HG03521 (cell line): Measurements from ENCODE around the gene EFNB2.

Source experiments
- ATAC-seq: cut with Tn5 transposase; IDR thresholded peaks from one replicate; pipeline ENCODE4 v1.9.1; 2021; ENCODE audit warnings: mild to moderate bottlenecking, moderate library complexity; ENCODE audit not compliant: unreplicated experiment

EFNB2 gene

GRCh38 chr13:106487129-106487528 is 48.3 kb downstream of the EFNB2 start:
- ATAC-seq: no peak

GRCh38 chr13:106486287-106486686 is 49.2 kb downstream of the EFNB2 start:
- no peak for ATAC-seq

DNA sequence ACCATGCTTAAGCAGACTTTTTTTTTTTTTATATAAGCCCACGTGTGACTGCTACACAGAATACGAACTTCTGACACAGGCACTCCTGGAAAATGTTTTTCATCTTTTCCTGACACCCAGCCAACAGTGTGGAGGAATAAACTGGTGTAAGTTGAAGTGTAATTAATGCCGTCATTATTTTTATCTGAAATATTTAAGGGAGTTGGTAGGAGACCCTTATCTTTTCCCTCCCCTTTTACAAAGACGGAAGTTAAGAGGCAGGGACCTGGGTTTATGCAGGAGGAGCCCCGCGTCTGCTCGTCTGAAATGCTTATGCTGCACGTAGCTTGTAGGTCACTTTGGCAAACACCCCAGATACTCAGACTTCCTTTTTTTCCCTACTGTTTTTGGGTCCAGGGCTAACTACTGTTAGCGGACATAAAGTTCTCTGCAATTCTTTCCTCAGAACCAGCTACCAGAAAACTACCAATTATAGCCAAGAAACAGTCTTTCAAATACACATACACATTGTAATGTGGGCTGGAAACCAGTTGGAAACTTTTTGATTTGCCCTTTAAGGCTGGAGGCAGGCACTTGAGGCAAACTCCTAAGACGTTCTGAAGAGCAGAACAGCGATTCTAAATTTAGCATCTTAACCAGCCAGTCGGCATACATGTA is 50.8 kb downstream of the EFNB2 start:
- no peak for ATAC-seq

- ATAC-seq: no peak
Observed at GRCh38 chr13:106484084-106484483, 51.4 kb downstream of the EFNB2 start.

- ATAC-seq: no peak
Observed at GRCh38 chr13:106481919-106482318, 53.5 kb downstream of the EFNB2 start.

GRCh38 chr13:106480351-106480910 is 55.0 kb downstream of the EFNB2 start:
- no peak for ATAC-seq

GRCh38 chr13:106479929-106480328 is 55.5 kb downstream of the EFNB2 start:
- ATAC-seq: no peak

- no peak for ATAC-seq
Observed at GRCh38 chr13:106478116-106478515, 57.3 kb downstream of the EFNB2 start.

- no peak for ATAC-seq
Observed at GRCh38 chr13:106477303-106477702, 58.2 kb downstream of the EFNB2 start.

- ATAC-seq: no peak
Observed at GRCh38 chr13:106475852-106476251, 59.6 kb downstream of the EFNB2 start.

DNA sequence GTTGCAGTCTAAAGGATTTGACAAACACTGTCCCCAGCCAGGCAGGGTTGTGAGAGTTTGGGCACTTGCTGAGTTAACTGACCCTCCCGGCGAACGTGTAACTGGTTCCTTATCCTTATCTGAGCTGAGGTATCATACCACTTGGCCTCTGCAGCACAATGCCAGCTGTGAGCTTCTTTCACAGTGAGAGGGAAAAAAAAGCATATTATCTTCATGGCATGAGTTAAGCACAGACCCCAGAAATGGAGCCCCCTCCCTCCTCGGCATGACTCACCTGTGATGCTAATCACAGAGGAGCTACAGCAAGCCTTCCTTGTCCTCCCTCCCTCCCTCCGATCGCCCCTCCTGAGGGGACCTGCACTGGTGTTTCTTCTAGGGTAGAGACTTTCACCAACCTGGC is 60.5 kb downstream of the EFNB2 start:
- ATAC-seq: no peak

DNA sequence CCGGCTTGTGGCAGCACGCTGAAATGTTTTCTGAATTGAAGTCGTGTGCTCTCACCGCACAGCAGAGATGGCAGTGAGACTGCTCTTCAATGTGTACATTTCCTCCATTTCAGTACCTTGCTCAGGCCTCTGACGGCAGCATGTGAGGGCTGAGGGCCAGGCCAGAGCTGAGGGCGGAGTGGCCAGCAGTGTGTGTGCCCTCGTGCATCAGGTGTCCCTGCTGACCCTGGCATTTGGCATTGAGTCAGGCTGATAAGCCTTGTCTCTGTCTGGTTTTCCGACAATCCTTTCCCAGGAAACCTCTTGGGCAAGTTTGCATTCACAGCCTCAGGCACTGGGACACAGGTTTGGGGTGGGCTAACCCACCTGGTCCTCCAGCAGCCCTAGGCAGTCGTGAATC is 62.3 kb downstream of the EFNB2 start:
- ATAC-seq: no peak

- ATAC-seq: no peak
Observed at GRCh38 chr13:106472621-106473020, 62.8 kb downstream of the EFNB2 start.

DNA sequence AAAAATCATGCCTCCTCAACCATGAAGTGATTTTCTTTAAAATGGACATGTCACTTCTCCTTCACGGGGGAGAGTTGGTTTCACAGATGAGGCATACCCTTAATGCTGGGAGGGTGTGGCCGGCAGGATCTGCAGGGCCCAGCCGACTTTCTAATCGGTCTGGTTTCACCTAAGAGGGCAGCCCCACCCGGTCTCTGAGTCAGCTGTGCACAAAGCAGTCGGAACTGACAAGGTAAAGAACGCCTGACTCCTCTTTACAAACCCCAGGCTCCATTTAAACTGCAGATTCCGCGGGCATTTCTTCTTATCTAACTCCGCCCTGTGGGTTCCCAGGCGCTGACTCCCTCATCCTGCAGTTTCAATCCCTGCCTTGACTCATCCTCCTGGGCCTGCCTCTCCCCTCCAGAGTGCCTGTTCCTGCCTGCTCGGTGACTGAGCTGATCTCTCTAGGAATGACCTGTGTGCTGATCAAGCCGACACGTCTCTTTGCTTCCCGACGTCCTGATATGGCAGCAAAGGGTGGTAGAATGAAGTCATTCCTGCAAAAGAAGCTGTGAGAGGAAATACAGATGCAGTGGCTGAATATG is 63.4 kb downstream of the EFNB2 start:
- no peak for ATAC-seq

DNA sequence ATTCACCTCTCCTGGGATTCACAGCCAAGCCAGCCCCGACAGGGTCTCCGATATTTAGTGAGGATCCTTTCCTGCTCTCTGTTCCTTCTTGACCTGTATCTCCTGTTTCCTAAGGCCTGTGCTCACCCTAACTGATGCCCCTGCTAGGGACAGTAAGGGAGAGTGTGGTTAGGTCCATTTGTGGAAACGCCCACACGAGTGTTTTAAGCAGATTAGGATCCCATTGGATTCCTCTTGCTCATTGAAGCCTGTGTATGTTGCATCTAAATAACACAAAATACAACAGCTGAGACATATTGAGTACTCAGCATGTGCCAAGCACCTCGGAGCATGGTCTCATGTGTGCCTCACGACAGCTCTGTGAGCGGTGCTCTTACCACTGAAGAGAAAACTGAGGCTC is 64.9 kb downstream of the EFNB2 start:
- ATAC-seq: no peak

- ATAC-seq: no peak
Observed at GRCh38 chr13:106468744-106469590, 66.5 kb downstream of the EFNB2 start.

DNA sequence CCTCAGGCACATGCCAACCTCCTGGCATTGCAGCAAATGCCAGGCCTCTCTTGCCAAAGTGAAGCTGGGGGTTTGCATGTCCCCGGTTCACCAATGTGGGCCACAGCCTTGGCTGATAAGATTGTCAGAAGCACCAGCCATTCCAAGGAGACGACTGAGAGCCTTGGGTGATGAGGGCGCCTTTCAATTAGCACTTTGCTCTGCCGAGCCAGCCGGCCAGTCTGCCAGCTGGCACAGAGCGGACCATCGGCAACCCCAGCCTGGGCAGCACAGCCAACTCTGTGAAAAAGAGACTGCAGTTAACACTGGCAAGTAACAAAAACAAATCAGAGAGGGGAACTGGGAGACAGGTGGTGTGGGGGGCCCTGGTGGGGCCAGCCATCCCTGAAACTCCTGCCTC is 67.3 kb downstream of the EFNB2 start:
- no peak for ATAC-seq

DNA sequence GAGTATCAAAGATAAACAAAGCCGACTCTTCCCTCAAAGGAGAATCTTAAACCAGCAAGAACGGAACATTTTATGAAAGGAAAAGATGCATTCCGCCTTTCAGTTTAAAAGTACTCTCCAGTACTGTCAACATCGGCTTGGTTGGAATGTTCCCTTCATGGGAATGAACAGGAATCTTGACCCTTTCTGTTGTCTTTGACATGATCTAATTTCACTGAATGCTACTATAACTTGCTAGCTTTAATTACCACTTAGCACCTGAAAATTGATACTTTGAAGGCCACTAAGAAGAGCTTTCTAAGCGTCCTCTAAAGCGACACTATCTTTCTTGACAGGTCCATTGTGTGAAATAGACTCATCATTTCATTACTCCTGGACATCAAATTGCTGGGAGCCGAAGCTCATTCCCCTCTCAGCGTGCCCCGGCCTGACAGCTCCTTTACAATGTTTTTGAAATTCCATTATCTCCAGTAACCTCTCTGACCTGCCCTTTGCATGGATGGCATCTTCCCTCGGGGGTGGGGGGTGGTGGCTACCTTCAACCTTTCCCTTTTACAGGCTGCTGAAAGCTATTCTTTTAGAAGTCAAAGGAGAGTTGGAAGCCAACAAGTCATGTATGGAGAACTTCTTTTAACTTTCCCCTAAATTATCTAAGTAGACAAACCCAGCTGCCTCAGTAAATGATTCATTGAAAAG is 67.9 kb downstream of the EFNB2 start:
- no peak for ATAC-seq

DNA sequence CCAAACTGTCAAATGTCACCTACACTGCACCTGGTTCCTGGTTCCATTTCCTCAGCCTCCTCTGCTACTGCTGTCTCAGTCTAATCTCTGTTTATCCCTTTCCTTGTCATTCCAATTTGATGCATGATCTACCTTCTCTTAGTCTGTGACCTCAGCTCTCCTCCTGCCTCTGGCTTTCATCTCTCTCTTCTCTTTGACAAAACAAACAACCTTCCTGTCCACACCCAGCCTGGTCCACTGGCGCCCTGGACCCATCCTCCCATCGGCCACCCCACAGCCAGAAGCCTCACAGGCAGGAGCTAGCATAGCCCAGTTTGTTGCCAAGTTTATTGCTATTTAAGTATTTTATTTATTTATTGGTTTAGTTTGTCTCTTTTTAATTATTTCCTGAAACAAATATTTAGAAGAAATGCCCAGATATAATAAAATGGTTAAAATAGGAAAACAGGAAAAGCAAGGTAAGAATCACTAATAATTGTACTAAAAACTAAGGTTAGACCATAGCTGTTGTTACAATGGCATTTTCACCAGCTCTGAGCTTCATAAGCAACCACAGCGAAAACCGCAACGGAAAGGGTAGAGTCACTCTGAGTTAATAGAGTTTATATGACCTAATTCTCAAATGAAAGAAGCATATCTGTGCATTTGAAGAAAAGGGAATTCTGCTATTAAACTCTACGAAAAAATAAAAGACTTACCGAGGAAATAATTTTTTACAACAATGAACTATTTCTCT is 68.6 kb downstream of the EFNB2 start:
- ATAC-seq: no peak

DNA sequence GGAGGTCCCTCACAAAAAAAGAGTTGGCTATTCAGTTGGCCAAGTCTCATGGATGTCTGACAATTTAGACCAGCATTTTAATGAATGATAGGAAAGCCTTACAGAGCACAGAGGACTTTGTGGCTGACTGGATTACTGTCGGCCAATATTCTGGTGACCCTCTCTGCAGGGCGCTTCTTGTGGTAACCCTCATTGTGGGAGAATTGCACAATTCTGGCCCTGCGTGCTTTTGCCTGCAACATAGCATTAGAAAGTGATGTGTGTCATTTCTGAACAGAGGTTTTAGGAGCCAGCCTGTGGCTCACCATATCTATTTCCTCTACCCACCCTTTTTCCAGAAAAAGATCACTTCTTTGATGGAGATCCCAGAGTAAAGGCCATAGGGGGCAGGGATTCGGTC is 71.4 kb downstream of the EFNB2 start:
- ATAC-seq: no peak
